A549 (cell line): ENCODE measurements around the gene SSH2.

Source experiments
- CTCF ChIP-seq: fragments of >200 bp; sonication (Bioruptor Twin); formaldehyde crosslinking; IDR thresholded peaks from 3 replicates; pipeline ENCODE4 v1.5.1; 2016
- HES2 ChIP-seq: fragments of >200 bp; sonication (Bioruptor Twin); formaldehyde crosslinking; IDR thresholded peaks from 2 replicates; pipeline ENCODE4 v1.6.1; 2016

- TF ChIP-seq HES2 (no peak), CTCF (no peak)
These were observed 246.5 kb downstream of the SSH2 start for GRCh38 chr17:29683481-29683880.
